ENCODE measurements around the gene PIGM.
"Not testable (repeated sequence)": the region's sequence is repeated elsewhere in the genome, so short reads cannot be mapped to it uniquely, and the experiment has no call there.

Gene PIGM

DNA sequence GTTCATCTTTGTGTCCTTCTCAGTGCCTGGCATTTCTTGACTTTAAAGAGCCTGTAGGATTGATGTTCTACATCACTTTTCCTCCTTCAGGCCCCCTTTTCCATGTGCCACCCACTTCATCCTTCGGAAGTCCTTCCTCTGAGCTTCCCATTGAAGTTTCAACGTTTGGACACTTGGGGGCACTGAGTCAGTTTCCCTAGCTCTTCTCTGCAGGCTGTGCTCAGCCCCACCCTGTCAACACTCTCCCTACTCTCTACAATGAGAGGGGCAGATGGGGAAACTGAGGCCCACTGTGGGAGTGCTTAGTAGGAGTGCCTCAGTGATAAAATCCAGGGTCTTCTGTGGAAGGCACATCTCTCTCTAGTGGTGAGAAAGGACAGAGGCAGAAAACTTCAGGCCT lies 26.3 kb upstream of the PIGM start:
- DNase-seq, result no peak

DNA sequence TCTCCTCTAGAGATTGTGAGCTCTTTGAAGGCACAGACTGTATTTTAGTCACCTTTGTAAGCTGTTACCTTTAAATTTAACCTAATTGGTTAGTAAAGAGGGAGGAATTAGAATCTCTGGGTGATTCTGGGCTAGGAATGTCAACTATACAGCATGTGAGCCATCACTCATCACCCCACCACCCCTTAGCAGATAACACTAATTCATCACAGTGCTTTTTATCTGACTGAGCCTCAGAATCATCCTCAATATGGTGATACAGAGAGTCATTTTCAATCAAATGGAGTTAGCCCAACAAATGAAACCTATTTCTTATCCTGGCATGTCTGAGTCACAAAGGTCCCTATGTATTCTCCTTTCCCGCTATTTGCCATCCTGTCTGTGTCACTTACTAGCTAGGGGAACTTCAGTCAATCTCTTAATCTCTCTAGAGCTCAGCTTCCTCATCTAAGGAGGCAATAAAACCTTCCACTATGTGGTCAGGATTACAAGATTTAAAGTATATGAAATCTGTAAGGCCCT lies 24.9 kb upstream of the PIGM start:
- DNase-seq, result no peak

DNA sequence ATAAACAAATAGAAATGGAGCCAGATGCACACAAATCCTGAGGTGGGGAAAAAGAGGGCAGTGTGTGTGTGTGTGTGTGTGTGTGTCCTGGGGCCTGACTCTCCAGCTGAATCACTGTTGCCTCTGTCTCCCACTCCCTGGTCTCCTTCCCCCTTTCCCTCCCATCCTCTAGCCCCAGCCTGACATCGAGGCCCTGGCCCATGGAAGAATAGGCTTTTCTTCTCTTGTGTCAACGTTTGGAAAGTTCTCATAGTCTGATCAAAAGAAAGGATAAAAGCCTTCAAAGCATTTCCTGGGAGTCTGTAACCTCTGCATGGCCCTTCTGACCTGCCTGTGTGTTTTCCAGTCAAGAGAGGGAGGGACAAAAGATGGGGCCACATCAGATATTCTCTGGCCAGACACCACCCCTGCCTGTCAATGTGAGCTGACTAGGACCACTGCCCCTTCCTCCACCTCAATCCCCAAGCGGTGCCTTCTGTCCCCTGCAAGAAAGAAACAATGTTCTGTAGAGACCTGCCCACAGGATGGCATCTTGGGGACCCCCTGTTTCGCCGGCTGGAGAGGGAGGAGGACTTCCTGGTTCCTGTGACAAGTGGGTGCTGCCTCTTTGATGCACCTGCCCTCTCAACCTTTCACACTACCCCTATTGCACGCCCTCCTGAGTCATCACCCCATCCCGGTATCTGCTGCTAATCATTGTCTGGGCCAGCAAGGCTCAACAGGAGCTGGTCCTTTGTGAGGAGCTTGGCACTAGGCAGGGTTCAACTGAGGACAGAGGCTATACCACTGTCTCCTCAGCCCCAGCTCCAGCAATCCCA lies 22.0 kb upstream of the PIGM start:
- no peak for DNase-seq

DNA sequence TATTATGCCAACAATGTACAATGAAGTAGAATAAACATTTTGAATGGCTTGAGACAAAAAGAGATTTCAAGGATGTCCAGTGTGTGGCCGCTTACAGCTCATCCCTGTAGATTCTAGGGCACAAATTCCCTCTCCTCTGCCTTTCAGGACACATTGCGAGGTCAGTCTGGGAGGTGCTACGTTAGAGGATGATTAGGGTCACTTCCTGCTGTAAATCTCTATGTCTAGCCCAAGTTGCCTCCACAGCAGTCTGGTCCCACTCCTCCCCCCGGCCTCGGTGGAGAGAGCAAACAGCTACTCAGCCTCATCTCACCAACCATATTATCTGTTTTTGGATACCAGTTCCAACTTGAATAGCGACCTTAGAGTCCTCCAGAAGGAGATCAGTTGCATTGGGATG lies 21.1 kb upstream of the PIGM start:
- no peak for DNase-seq

DNA sequence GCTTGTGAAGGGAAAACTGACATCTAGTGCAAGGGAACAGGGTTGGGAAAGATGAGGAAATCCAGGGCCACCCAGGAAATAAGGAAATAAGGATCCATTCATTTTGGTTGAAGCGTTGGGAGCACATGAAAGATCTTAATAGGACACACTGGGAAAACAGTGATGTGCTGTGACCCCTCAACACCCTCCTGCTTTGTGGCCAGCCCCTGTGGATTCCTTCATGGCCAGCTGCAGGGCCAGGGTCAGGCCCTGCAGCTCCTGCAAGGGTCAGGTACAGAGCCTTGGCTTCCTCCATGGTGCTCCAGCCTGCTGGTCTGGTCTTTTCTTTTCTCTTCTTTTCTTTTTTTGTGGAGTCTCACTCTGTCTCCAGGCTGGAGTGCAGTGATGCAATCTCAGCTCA lies 18.8 kb upstream of the PIGM start:
- no peak for DNase-seq

DNA sequence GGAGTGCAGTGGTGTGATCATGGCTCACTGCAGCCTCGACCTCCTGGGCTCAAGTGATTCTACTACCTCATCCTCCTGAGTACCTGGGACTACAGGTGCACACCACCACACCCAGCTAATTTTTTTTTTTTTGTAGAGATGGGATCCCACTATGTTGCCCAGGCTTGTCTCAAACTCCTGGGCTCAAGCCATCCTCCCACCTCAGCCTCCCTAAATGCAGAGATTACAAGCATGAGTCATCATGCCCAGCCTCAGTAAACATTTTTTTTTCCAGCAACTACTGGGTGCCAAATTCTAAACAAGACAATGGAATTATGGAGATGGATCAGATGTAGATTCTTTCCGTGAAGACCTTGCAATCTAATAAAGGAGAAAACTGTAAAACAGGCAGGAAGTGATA lies 18.4 kb upstream of the PIGM start:
- DNase-seq, result not testable (repeated sequence)

DNA sequence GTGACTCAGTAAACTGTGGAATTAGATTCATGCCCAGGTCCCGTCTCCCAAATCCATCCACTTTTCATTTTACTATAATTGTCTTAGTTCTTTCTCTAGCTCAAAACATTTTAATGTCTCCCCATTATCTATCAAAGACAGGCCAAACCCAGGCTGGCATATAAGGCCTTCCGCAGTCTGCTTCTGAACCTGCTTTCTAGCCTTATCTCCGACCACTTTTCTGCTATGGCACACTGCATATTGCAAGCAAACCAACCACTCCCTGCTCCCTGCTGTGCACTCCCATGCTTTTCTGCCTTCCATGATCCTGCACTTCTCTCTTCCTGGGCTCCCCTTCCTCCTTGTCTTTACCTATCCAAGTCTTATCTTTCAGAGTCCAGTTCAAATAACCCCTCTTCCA lies 17.3 kb upstream of the PIGM start:
- no peak for DNase-seq

DNA sequence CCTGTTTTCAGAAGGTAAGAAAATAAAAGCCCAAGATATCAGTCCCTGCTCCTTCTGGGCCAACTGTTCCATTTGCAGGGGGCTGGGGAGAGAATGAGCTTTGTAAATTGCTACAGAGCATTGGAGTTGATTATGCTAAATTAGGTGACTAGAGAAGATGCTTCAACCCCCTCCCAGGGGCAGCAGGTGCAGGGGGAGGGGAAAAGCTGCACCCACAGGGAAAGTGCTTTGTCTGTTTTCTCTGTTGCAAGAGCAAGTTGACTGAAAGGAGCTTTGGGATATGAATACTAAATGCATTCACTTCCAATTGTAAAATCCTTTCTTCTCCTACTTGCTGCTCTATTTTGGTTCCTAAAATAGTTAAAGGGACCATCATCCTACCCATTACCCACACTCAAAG lies 16.5 kb upstream of the PIGM start:
- no peak for DNase-seq

DNA sequence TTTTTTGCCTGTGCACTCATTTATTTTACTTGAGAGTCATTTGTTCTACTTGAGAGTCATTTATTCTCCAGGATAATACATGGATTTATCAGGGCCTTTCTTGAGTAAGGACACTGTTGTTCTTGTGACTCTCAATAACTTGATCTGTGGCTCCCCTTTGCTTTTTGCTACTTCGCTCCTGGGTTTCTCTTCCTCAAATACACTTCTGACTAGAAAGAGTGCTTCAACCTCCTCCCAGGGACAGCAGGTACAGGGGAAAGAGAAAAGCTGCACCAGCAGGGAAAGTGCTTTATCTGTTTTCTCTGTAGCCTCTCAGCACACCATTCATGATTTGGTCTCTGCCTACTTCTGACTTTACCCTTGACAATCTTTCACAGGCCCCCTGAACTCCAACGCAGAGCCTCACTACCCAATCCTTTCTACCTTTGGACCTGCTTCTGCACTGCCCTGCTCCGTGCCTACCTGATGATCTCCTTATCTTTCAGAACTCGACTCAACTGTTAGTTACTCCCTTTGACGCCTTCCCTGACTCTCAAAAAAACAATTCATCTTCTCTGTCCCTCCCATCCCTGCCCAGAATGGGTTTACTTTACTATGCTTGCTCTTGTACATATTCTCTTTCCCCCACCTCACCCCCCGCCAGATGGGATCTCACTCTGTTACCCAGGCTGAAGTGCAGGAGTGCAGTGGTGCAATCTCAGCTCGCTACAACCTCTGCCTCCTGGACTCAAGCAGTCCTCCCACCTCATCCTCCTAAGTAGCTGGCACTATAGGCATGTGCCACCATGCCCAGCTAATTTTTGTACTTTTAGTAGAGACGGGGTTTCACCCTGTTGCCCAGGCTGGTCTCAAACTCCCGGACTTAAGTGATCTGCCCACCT lies 15.6 kb upstream of the PIGM start:
- DNase-seq, result no peak

DNA sequence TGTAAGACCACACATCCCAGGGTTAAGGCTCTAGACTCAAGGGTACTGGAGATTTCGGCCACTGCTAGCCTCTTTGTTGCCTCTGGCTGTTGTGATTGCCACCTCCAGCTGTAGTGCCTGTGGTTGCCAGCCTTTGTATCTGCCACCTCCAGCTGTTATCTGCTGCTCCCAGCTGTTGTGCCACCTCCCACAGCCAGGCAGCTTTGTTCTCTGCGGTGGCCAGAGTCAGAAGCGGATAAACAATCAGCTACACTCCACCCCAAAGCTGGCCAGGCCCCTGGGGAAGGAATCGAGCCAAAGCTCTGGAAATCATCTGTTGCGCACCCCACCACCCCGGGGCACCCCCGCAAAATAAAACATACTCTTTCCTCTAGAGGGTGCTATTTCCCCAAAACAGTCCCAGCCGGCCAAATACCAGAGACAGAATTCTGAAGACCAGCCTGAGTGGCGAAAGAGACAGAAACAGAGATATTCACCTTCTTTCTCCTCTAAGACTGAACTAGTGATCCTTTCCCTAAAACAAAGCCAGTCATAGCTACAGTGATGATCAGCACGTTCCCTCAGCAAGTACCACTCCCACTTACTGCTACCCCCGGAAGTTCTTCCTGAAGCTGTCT lies 14.8 kb upstream of the PIGM start:
- peak; percentile 32 for DNase-seq

DNA sequence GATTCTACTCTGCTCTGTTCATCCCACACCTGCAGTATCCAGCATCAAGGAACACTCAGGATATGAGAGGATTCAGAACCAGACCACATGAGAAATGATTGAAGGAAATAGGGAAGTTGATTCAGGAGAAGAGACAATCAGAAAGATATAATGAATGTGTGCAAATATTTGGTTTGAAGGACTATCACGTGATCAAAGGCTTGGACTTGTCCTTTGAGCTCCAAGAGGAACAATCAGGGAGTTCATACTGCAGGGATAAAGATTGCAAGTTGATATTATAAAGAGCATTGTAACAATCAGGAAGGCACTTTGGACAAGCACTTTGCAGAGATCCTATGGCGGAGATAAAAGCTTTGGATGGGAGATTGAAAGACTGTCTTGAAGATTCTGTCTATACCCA lies 13.9 kb upstream of the PIGM start:
- no peak for DNase-seq

DNA sequence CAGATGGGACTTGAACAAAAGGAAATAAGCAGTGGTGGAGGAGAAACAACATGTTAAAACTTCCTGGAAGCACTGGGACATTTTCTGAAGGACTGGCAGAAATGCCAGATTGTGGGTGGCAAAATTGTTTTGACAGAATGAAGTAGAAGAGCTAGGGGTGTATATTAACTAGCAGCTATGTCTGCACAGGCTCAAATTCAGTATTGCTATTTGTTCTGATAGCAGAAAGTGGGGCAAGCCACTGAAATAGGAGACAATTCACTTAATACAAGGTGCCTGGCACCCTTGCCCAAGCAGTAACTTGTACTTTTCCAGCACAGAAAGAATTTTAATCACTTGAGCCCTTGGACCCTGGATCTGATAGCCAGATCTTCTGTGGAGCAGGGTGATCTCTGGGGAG lies 11.8 kb upstream of the PIGM start:
- no peak for DNase-seq

DNA sequence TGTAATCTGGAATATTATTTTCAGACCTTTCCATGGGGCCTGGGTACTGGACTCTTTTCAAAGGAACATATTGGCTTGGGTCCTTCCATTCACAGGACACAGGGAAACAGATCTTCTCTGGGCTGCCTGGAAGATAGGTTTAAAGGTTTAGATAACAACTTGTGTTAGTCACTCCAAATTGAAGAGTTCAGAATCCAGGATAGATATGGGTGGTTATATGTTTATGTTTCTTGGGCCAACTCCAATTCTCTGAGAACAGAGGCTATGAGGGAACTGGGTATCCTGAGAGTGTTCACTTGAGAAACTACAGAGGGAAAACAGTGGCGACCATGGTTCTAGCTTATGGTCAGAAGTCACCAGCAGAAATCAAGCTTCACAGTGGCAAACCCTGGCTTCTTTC lies 8.7 kb upstream of the PIGM start:
- DNase-seq, result no peak

DNA sequence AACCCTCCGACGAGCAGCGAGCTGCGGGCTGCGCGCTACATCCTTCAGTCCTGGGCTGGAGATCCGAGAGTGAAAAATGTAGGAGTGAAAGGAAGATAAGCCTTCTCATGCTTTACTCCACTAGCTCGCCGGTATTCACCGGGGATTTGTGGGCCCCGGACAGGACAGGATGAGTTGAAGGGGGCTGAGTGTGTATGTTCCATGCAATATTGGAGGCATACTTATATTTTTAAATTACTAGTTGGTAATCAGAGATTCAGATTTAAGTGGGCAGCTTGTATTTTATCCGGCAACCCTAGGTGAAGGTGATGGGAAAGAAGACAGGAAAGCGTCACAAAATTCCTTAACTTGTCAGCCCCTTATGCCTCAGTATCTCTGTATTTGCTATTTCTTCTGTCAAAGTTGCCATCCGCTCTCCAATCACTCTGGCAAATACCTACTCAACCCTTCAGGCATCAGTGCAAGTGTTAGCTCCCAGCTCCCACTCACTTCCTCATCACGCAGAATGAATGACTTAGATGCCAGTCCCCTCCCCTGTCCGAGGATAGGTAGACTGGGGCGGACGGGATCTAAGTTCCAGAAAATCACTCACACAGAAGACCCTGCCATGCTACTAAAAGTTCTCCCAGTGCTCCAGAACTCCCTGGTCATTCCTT lies 503 bp upstream of the PIGM start:
- DNase-seq, result no peak

DNA sequence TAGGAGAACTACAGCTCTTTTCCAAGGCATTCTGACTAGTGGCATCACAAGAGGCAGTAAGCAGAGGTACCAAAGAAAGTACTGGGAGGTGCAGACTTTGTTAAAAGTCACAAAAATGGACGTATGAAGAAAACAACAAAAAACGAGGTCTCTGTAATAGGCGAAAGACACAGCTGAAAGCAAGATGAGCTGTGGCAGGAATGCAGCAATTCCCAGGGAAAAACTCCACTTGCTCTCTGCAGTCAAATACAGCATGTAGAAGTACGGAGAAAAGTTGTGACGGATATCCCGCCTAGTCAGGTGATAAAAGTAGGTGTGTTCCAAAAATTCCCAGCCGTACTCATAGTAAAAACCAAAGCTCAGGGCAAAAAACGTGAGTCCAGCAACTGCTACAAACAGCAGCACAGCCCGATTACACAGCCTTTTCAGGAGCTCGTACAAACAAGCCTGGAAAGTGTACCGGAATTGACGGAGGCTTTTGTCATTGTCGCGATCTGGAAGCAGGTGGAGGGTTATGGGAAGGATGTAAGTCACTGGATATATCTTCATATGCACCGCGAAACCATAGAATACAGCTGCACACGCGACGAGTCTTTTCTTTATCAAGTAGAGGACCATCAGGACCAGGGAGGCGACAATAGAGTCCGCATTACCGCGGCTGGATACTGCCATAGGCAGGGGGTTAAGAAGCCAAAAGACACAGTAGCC lies 979 bp downstream of the PIGM start:
- no peak for DNase-seq

DNA sequence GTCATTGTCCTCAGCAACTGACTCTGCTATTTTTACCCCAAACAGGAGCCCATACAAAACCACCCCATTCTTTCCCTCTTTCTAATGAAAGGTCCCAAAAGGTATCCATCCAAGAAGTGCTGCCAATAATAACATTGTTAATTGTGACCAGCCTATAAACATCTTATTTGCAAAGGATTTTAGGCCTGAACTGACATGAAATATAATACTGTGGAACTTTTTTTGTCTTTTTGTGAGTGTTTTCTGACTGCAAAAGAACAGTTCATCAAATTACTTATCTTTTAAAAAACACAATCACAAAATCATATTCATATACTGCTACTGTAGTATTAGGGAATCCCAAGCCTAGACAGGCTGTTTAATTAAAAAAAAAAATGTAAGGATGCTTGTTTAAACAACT lies 3.4 kb downstream of the PIGM start:
- DNase-seq, result no peak

DNA sequence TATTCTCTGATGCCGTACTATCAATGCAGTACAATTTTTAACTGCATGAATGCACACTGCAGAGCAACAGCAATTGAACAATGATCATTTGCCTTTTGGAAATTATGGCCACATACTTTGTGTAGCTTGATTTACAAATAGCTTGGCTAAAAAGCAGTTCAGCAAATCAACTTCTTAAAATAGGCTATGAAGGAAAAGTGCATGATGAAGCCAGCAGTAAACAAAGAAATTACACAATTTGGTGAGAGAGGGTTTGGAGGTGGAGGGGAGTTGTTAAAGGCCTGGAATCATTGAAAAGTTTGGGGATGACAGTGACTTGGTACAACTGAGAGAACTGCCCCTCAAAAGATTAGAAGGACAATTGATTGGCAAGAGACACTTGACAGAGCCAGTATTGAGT lies 6.5 kb downstream of the PIGM start:
- DNase-seq, result no peak

DNA sequence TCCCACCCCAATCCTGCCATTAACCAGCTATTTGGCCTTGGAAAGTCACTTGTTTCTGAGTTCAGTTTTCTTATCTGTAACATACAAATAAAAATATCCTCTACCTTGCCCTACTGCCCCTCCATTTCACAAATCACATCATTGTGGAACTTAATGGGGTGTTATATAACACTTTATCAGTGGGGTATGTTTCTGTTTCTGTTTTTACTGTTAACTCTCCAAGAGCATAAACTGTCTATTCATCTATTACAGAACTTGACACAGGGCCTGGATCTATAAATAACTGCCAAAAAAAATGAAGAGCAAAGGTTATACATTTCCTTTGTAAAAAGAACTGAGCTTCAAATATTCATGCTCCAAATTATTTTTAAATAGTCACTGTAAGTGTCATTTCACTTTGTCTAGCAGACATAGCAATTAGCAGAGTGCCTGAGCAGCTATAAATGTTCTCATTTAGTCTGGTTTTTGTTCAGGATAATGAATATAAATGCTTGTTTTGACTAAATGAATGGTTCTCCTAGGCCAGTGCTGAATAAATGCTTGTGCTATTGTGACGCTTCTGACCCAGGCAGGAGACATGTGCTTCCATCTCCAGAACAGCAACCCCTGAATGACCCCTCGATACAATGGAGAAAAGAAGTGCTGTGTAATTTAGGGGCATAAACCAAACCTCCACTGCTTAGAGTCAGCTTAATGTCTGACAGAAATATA lies 7.4 kb downstream of the PIGM start:
- no peak for DNase-seq

DNA sequence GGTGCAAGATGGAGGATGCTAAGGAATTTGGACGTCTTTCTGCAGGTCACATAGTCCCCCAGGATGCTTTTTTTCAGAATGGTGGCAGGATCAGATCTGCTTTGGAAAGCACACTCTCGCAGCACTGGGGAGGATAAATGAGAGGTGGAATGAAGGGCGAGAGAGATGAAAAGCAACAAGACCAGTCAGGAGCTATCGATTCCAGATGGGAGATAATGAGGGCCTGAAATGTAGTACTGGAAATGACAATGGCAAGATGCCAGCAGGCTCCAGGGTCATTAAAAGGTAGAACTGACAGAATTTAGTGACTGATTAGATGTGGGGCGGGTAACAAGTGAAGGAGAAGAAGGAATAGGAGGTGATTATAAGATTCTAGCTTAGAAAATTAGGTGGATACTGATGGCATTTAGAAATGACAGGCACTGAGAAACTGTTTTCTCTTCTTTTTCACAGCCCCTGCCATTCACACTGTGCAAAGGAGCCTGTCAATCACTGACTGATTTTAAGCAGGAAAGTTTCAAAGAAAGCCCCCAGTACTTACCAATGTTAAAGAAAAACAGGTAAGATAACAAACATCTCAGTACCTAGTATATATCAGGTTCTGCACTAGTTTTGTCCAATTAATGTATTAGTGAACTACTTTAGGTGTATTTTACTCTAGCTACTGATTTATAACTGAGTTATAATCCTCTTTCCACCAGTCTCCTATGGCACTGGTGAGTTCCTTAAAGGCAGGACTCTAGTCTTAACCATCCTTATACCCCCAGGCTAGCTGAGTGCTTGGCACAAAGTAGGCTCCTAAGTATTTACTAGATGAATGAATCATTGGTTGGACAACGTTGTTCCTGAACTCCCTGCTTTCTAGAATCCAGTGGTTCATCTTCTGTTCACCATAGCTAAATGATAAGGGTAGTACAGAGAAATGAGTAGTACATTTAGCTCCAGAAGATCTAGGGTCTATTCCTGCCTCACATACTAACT lies 9.2 kb downstream of the PIGM start:
- DNase-seq, result no peak

DNA sequence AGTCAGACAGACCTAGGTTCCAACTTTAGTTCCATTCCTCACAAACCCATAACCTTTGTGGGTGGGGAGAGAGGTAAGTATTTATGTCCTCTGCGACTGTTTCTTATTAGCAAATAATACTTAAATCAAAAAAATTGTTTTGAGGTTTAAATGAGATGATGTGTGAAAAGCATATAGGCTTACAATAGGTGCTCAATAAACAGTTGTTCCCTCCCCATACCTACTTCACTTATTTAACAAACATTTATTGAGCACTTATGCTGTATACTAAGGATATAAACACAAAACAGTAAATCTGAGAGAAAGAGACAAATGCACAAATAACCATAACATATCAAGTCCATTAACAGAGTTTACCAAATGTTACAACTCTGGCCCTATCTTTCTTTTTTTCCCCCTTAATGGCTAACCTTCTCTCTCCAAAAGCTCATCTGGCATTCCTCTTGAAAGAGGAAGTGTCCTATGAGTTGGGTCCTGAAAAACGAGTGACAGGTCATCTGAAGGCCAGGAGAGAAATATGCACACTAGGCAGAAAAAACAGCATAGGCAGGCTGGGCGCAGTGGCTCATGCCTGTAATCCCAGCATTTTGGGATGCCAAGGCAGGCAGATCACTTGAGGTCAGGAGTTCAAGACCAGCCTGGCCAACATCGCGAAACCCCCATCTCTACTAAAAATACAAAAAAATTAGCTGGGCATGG lies 10.3 kb downstream of the PIGM start:
- DNase-seq, result no peak

Data from activated gamma-delta T cell treated with Interleukin-2 at 50 U/mL for 16 hours (primary cell).